ENCODE results near the gene SUN1. TPM values are rescaled to one million over a fixed set of nuclear protein-coding genes. Genes with fewer than 3 reads are reported as not detected.
A peak's percentile ranks its signal among the peaks of the same experiment; 100 is the strongest.

The SUN1 gene
- total and polyA plus RNA-seq, 5 donors from 2014 or later: 46.8 to 90.0 (median 54.4) TPM

GRCh38 chr7:832968-833424, 720 bp downstream of the SUN1 start:
- peaks cover 12% of the 10 kb centered on the region for H3K36me3 ChIP-seq (ENCODE audit: control insufficient read depth, insufficient read depth, low read length)
- Mint-ChIP-seq H3K4me3 (peak overlapping the region; percentile 81 to 93 (median 90)), H3K9me3 (peaks cover 0 to 2% (median 0%) of the 10 kb centered on the region in 7 donors), H3K36me3 (peaks cover 15% of the 10 kb centered on the region), H3K27ac (peak overlapping the region; percentile 87 to 98 (median 95)), H3K4me1 (peaks cover 17 to 78% (median 49%) of the 10 kb centered on the region in 4 donors), H3K27me3 (no peaks in the 10 kb centered on the region)
- H3K27ac ChIP-seq (ENCODE audit: insufficient read depth, low read length, poor library complexity, severe bottlenecking): peak overlapping the region; percentile 81
- no peaks in the 10 kb centered on the region for H3K9me3 ChIP-seq (ENCODE audit: control insufficient read depth in 2 of 2, low read length in 2 of 2)
- peaks cover 29% of the 10 kb centered on the region for H3K4me1 ChIP-seq (ENCODE audit: control insufficient read depth, insufficient read depth, low read length, poor library complexity, severe bottlenecking)
- no peaks in the 10 kb centered on the region for H3K27me3 ChIP-seq (ENCODE audit: control insufficient read depth, insufficient read depth, low read length)
- no peak for DNase-seq
- ATAC-seq (ENCODE audit: low read depth in 2 of 2): no peak
- peak overlapping the region; percentile 79 for H3K4me3 ChIP-seq (ENCODE audit: low read depth, low read length)

GRCh38 chr7:833601-834258, 1.5 kb downstream of the SUN1 start:
- Histone ChIP-seq H3K27ac (ENCODE audit: insufficient read depth, low read length, poor library complexity, severe bottlenecking) (peak overlapping the region; percentile 81), H3K4me3 (ENCODE audit: low read depth, low read length) (no peak overlapping the region), H3K9me3 (ENCODE audit: control insufficient read depth in 2 of 2, low read length in 2 of 2) (no peaks in the 10 kb centered on the region), H3K36me3 (ENCODE audit: control insufficient read depth, insufficient read depth, low read length) (peaks cover 18% of the 10 kb centered on the region), H3K27me3 (ENCODE audit: control insufficient read depth, insufficient read depth, low read length) (no peaks in the 10 kb centered on the region), H3K4me1 (ENCODE audit: control insufficient read depth, insufficient read depth, low read length, poor library complexity, severe bottlenecking) (peaks cover 29% of the 10 kb centered on the region)
- peaks cover 18% of the 10 kb centered on the region for H3K36me3 Mint-ChIP-seq
- H3K4me1 Mint-ChIP-seq: peaks cover 17 to 73% (median 46%) of the 10 kb centered on the region in 4 donors
- H3K4me3 Mint-ChIP-seq: no peak overlapping the region
- ATAC-seq (ENCODE audit: low read depth in 2 of 2) (no peak), DNase-seq (no peak)
- no peaks in the 10 kb centered on the region for H3K27me3 Mint-ChIP-seq
- peak overlapping the region in 1 of 3 donors; percentile 62 for H3K27ac Mint-ChIP-seq
- H3K9me3 Mint-ChIP-seq: peaks cover 0 to 2% (median 0%) of the 10 kb centered on the region in 7 donors

GRCh38 chr7:834277-834676, 2.0 kb downstream of the SUN1 start:
- Histone ChIP-seq H3K27me3 (ENCODE audit: control insufficient read depth, insufficient read depth, low read length) (no peaks in the 10 kb centered on the region), H3K36me3 (ENCODE audit: control insufficient read depth, insufficient read depth, low read length) (peaks cover 23% of the 10 kb centered on the region), H3K9me3 (ENCODE audit: control insufficient read depth in 2 of 2, low read length in 2 of 2) (no peaks in the 10 kb centered on the region), H3K4me3 (ENCODE audit: low read depth, low read length) (no peak overlapping the region), H3K4me1 (ENCODE audit: control insufficient read depth, insufficient read depth, low read length, poor library complexity, severe bottlenecking) (peaks cover 29% of the 10 kb centered on the region), H3K27ac (ENCODE audit: insufficient read depth, low read length, poor library complexity, severe bottlenecking) (no peak overlapping the region)
- Mint-ChIP-seq H3K27me3 (no peaks in the 10 kb centered on the region), H3K9me3 (peaks cover 0 to 2% (median 0%) of the 10 kb centered on the region in 7 donors), H3K4me3 (no peak overlapping the region), H3K27ac (no peak overlapping the region), H3K4me1 (peaks cover 17 to 68% (median 43%) of the 10 kb centered on the region in 4 donors), H3K36me3 (peaks cover 23% of the 10 kb centered on the region)
- no peak for ATAC-seq (ENCODE audit: low read depth in 2 of 2)
- DNase-seq: no peak

GRCh38 chr7:835021-835420, 2.7 kb downstream of the SUN1 start:
- no peak for DNase-seq
- H3K27me3 ChIP-seq (ENCODE audit: control insufficient read depth, insufficient read depth, low read length): no peaks in the 10 kb centered on the region
- Mint-ChIP-seq H3K4me1 (peaks cover 17 to 62% (median 41%) of the 10 kb centered on the region in 4 donors), H3K4me3 (no peak overlapping the region), H3K27me3 (no peaks in the 10 kb centered on the region), H3K27ac (peak overlapping the region in 2 of 3 donors; percentile 72 to 87), H3K36me3 (peaks cover 27% of the 10 kb centered on the region), H3K9me3 (peaks cover 0 to 2% (median 0%) of the 10 kb centered on the region in 7 donors)
- H3K27ac ChIP-seq (ENCODE audit: insufficient read depth, low read length, poor library complexity, severe bottlenecking): no peak overlapping the region
- ATAC-seq (ENCODE audit: low read depth in 2 of 2): no peak
- H3K36me3 ChIP-seq (ENCODE audit: control insufficient read depth, insufficient read depth, low read length): peaks cover 28% of the 10 kb centered on the region
- H3K4me1 ChIP-seq (ENCODE audit: control insufficient read depth, insufficient read depth, low read length, poor library complexity, severe bottlenecking): peaks cover 29% of the 10 kb centered on the region
- H3K4me3 ChIP-seq (ENCODE audit: low read depth, low read length): no peak overlapping the region
- H3K9me3 ChIP-seq (ENCODE audit: control insufficient read depth in 2 of 2, low read length in 2 of 2): no peaks in the 10 kb centered on the region

GRCh38 chr7:835485-836401, 3.5 kb downstream of the SUN1 start:
- peaks cover 28% of the 10 kb centered on the region for H3K36me3 Mint-ChIP-seq
- peaks cover 17 to 55% (median 34%) of the 10 kb centered on the region in 4 donors for H3K4me1 Mint-ChIP-seq
- DNase-seq: no peak

GRCh38 chr7:836429-836828, 4.2 kb downstream of the SUN1 start:
- no peak for DNase-seq
- no peaks in the 10 kb centered on the region for H3K9me3 ChIP-seq (ENCODE audit: control insufficient read depth in 2 of 2, low read length in 2 of 2)
- no peak overlapping the region for H3K27ac ChIP-seq (ENCODE audit: insufficient read depth, low read length, poor library complexity, severe bottlenecking)
- no peak for ATAC-seq (ENCODE audit: low read depth in 2 of 2)
- peak overlapping the region; percentile 6 to 91 (median 87) for H3K27ac Mint-ChIP-seq
- H3K27me3 Mint-ChIP-seq: no peaks in the 10 kb centered on the region
- peaks cover 31% of the 10 kb centered on the region for H3K36me3 ChIP-seq (ENCODE audit: control insufficient read depth, insufficient read depth, low read length)
- peak overlapping the region in 1 of 4 donors; percentile 21 for H3K4me3 Mint-ChIP-seq
- H3K36me3 Mint-ChIP-seq: peaks cover 28% of the 10 kb centered on the region
- peaks cover 0 to 2% (median 0%) of the 10 kb centered on the region in 7 donors for H3K9me3 Mint-ChIP-seq
- peaks cover 20% of the 10 kb centered on the region for H3K4me1 ChIP-seq (ENCODE audit: control insufficient read depth, insufficient read depth, low read length, poor library complexity, severe bottlenecking)
- no peak overlapping the region for H3K4me3 ChIP-seq (ENCODE audit: low read depth, low read length)
- no peaks in the 10 kb centered on the region for H3K27me3 ChIP-seq (ENCODE audit: control insufficient read depth, insufficient read depth, low read length)
- peaks cover 16 to 48% (median 28%) of the 10 kb centered on the region in 4 donors for H3K4me1 Mint-ChIP-seq

More at GRCh38 chr7:835485-836401, 3.5 kb downstream of the SUN1 start:
- Histone ChIP-seq H3K4me3 (ENCODE audit: low read depth, low read length) (no peak overlapping the region), H3K27me3 (ENCODE audit: control insufficient read depth, insufficient read depth, low read length) (no peaks in the 10 kb centered on the region), H3K36me3 (ENCODE audit: control insufficient read depth, insufficient read depth, low read length) (peaks cover 31% of the 10 kb centered on the region), H3K4me1 (ENCODE audit: control insufficient read depth, insufficient read depth, low read length, poor library complexity, severe bottlenecking) (peaks cover 25% of the 10 kb centered on the region), H3K27ac (ENCODE audit: insufficient read depth, low read length, poor library complexity, severe bottlenecking) (no peak overlapping the region), H3K9me3 (ENCODE audit: control insufficient read depth in 2 of 2, low read length in 2 of 2) (no peaks in the 10 kb centered on the region)
- H3K27me3 Mint-ChIP-seq: no peaks in the 10 kb centered on the region
- ATAC-seq (ENCODE audit: low read depth in 2 of 2): no peak
- H3K4me3 Mint-ChIP-seq: peak overlapping the region in 1 of 4 donors; percentile 21
- H3K27ac Mint-ChIP-seq: peak overlapping the region; percentile 72 to 91 (median 87)
- peaks cover 0 to 2% (median 0%) of the 10 kb centered on the region in 7 donors for H3K9me3 Mint-ChIP-seq

GRCh38 chr7:837001-837400, 4.7 kb downstream of the SUN1 start:
- peak overlapping the region in 2 of 3 donors; percentile 26 to 65 for H3K27ac Mint-ChIP-seq
- DNase-seq: no peak
- H3K36me3 Mint-ChIP-seq: peaks cover 31% of the 10 kb centered on the region
- Histone ChIP-seq H3K4me1 (ENCODE audit: control insufficient read depth, insufficient read depth, low read length, poor library complexity, severe bottlenecking) (peaks cover 14% of the 10 kb centered on the region), H3K36me3 (ENCODE audit: control insufficient read depth, insufficient read depth, low read length) (peaks cover 37% of the 10 kb centered on the region), H3K4me3 (ENCODE audit: low read depth, low read length) (no peak overlapping the region), H3K9me3 (ENCODE audit: control insufficient read depth in 2 of 2, low read length in 2 of 2) (no peaks in the 10 kb centered on the region), H3K27me3 (ENCODE audit: control insufficient read depth, insufficient read depth, low read length) (no peaks in the 10 kb centered on the region), H3K27ac (ENCODE audit: insufficient read depth, low read length, poor library complexity, severe bottlenecking) (no peak overlapping the region)
- no peak for ATAC-seq (ENCODE audit: low read depth in 2 of 2)
- H3K9me3 Mint-ChIP-seq: peaks cover 0 to 2% (median 0%) of the 10 kb centered on the region in 7 donors
- H3K4me1 Mint-ChIP-seq: peaks cover 10 to 42% (median 23%) of the 10 kb centered on the region in 4 donors
- no peaks in the 10 kb centered on the region for H3K27me3 Mint-ChIP-seq
- H3K4me3 Mint-ChIP-seq: no peak overlapping the region
